Suprapubic skin (tissue), 4 donors: ENCODE data around the gene CRTAC1. TPM values are rescaled to one million over a fixed set of nuclear protein-coding genes. Genes with fewer than 3 reads are reported as not detected.

Experiments used
- DNase-seq, 2 donors: peaks; one replicate each; pipeline ENCODE4 v3.0.0-alpha.2; 2019; ENCODE audit warnings: low spot score in 2 of 2
- H3K27ac ChIP-seq: fragments of 200-600 bp; sonication (generic); one replicate; pipeline ENCODE4 v1.5.1; 2019
- H3K27me3 ChIP-seq: fragments of 200-600 bp; sonication (generic); one replicate; pipeline ENCODE4 v1.5.1; 2019
- H3K36me3 ChIP-seq: fragments of 200-600 bp; sonication (generic); one replicate; pipeline ENCODE4 v1.5.1; 2019
- H3K4me1 ChIP-seq: fragments of 200-600 bp; sonication (generic); one replicate; pipeline ENCODE4 v1.5.1; 2019
- H3K4me3 ChIP-seq: fragments of 200-600 bp; sonication (generic); one replicate; pipeline ENCODE4 v1.5.1; 2019; ENCODE audit warnings: mild to moderate bottlenecking
- H3K9me3 ChIP-seq: fragments of 200-600 bp; sonication (generic); one replicate; pipeline ENCODE4 v1.5.1; 2019
- CTCF ChIP-seq, 2 donors: fragments of 200-600 bp in 1 of 2; fragments of 450-650 bp in 1 of 2; sonication (generic) in 1 of 2; IDR thresholded peaks; one replicate each; pipeline ENCODE4 v1.5.1; 2016 to 2019; ENCODE audit warnings: antibody characterized with exemption in 2 of 2, mild to moderate bottlenecking in 1 of 2, moderate library complexity in 1 of 2
- EP300 ChIP-seq: sonication (generic); formaldehyde crosslinking; IDR thresholded peaks from one replicate; pipeline ENCODE4 v1.6.1; 2017; ENCODE audit warnings: antibody characterized with exemption
- POLR2A ChIP-seq, 2 donors: fragments of 450-650 bp; IDR thresholded peaks; one replicate each; pipeline ENCODE4 v1.6.1; 2017; ENCODE audit warnings: antibody characterized with exemption in 2 of 2, mild to moderate bottlenecking in 2 of 2, moderate library complexity in 2 of 2
- POLR2AphosphoS5 ChIP-seq, 3 donors: sonication (generic); formaldehyde crosslinking; IDR thresholded peaks; one replicate each; pipeline ENCODE4 v1.6.1; 2017; ENCODE audit warnings: antibody characterized with exemption in 3 of 3
- WGBS: methylation state at CpG from one replicate; pipeline ENCODE4 v1.1.5; 2018; 5-methylcytosine and 5-hydroxymethylcytosine counted together
- total RNA-seq, 4 donors: library from RNA; depleted of rRNA; stranded (reverse); fragments of >200 nt; gene quantifications; one replicate each; pipeline ENCODE4 v1.1.0, GENCODE V29; 2016

Gene CRTAC1
- total RNA-seq, 4 donors from 2014 or later = 1.3 to 5.1 (median 2.2) TPM

GRCh38 chr10:97974100-97974499 lies 56.3 kb downstream of the CRTAC1 start:
- Histone ChIP-seq H3K9me3 (no peaks in the 10 kb centered on the region), H3K27me3 (peaks cover 91% of the 10 kb centered on the region), H3K36me3 (no peaks in the 10 kb centered on the region), H3K4me1 (peaks cover 3% of the 10 kb centered on the region), H3K4me3 (no peak overlapping the region), H3K27ac (no peak overlapping the region)
- DNase-seq = no peak
- TF ChIP-seq POLR2AphosphoS5 (IDR thresholded peaks at IDR 0.05) (no peak), POLR2A (IDR thresholded peaks at IDR 0.05) (no peak), EP300 (no peak), CTCF (IDR thresholded peaks at IDR 0.05) (no peak)
- WGBS = 59% methylated on average over 16 of the region's 16 CpGs

GRCh38 chr10:97969538-97970079 lies 60.8 kb downstream of the CRTAC1 start:
- no peak for TF ChIP-seq POLR2AphosphoS5 (IDR thresholded peaks at IDR 0.05)
- no peak for TF ChIP-seq CTCF (IDR thresholded peaks at IDR 0.05)
- TF ChIP-seq EP300 = no peak
- no peak for TF ChIP-seq POLR2A (IDR thresholded peaks at IDR 0.05)
- Histone ChIP-seq H3K4me1 (no peaks in the 10 kb centered on the region), H3K4me3 (no peak overlapping the region), H3K9me3 (no peaks in the 10 kb centered on the region), H3K27ac (no peak overlapping the region), H3K36me3 (no peaks in the 10 kb centered on the region), H3K27me3 (peaks cover 79% of the 10 kb centered on the region)
- DNase-seq = no peak
- 78% methylated on average over 4 of the region's 4 CpGs for WGBS

- WGBS = 76% methylated on average over 5 of the region's 5 CpGs
- Histone ChIP-seq H3K36me3 (no peaks in the 10 kb centered on the region), H3K9me3 (no peaks in the 10 kb centered on the region), H3K4me3 (no peak overlapping the region), H3K4me1 (no peaks in the 10 kb centered on the region), H3K27me3 (peaks cover 68% of the 10 kb centered on the region), H3K27ac (no peak overlapping the region)
- TF ChIP-seq CTCF (IDR thresholded peaks at IDR 0.05) (no peak), POLR2AphosphoS5 (IDR thresholded peaks at IDR 0.05) (no peak), POLR2A (IDR thresholded peaks at IDR 0.05) (no peak), EP300 (no peak)
- DNase-seq = no peak
These were observed 65.7 kb downstream of the CRTAC1 start for GRCh38 chr10:97964748-97965147.

DNA sequence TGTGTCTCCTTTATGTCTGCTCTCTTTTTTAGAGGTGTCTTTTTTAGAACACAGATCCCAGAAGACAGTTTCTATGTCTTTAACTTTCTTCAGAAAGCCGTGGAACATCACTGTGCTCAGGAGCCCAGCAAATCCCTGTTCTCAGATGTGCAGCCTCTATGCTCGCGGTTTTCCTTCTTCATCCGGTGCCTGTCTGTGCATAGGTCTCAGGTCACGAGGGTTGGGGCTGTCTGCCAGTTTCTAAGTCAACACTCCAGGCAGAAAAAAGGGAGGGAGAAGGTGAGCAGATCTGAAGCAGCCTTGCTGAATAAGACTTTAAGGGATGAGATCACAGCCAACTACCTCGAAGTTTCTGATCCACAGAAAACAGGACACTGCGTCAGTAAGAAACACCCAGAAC lies 68.5 kb downstream of the CRTAC1 start:
- H3K27ac ChIP-seq = no peak overlapping the region
- H3K4me3 ChIP-seq = no peak overlapping the region
- no peak for DNase-seq
- WGBS = 64% methylated on average over 7 of the region's 7 CpGs
- H3K27me3 ChIP-seq = peaks cover 56% of the 10 kb centered on the region
- H3K36me3 ChIP-seq = no peaks in the 10 kb centered on the region
- no peaks in the 10 kb centered on the region for H3K9me3 ChIP-seq
- H3K4me1 ChIP-seq = no peaks in the 10 kb centered on the region
- no peak for TF ChIP-seq POLR2AphosphoS5 (IDR thresholded peaks at IDR 0.05)
- TF ChIP-seq EP300 = no peak
- TF ChIP-seq CTCF (IDR thresholded peaks at IDR 0.05) = no peak

- Histone ChIP-seq H3K27ac (no peak overlapping the region), H3K27me3 (peaks cover 49% of the 10 kb centered on the region), H3K9me3 (no peaks in the 10 kb centered on the region), H3K4me1 (no peaks in the 10 kb centered on the region), H3K4me3 (no peak overlapping the region), H3K36me3 (no peaks in the 10 kb centered on the region)
- 57% methylated on average over 4 of the region's 4 CpGs for WGBS
- DNase-seq = no peak
- no peak for TF ChIP-seq EP300
- no peak for TF ChIP-seq POLR2AphosphoS5 (IDR thresholded peaks at IDR 0.05)
- no peak for TF ChIP-seq CTCF (IDR thresholded peaks at IDR 0.05)
- no peak for TF ChIP-seq POLR2A (IDR thresholded peaks at IDR 0.05)
These were observed 70.0 kb downstream of the CRTAC1 start for GRCh38 chr10:97960269-97961056.
